GM12878 (cell line): ENCODE results near the gene TEKT2. TPM values are rescaled to one million over a fixed set of nuclear protein-coding genes. Genes with fewer than 3 reads are reported as not detected.
A peak's percentile ranks its signal among the peaks of the same experiment; 100 is the strongest.

Source experiments
- ASH2L ChIP-seq: fragments of 300-600, 200-600 bp; sonication (generic); IDR thresholded peaks from 2 replicates; pipeline ENCODE4 v1.6.1; 2017; ENCODE audit warnings: low read depth, mild to moderate bottlenecking, borderline replicate concordance
- BRCA1 ChIP-seq: IDR thresholded peaks from 2 replicates; pipeline ENCODE4 v1.6.1; 2011; ENCODE audit warnings: low read depth, low read length, improper control_type of control experiment
- CBX5 ChIP-seq: sonication (generic); IDR thresholded peaks from 2 replicates; pipeline ENCODE4 v1.6.1; 2016; ENCODE audit warnings: low read depth, moderate library complexity, mild to moderate bottlenecking, inconsistent platforms
- CEBPB ChIP-seq, 2 experiments: fragments of 150-350 bp in 1 of 2; IDR thresholded peaks; 2 replicates each; pipeline ENCODE4 v1.6.1; 2012 to 2014; ENCODE audit warnings: low read depth in 2 of 2, low read length in 2 of 2, borderline replicate concordance in 1 of 2, inconsistent platforms in 1 of 2
- FOS ChIP-seq: IDR thresholded peaks from 3 replicates; pipeline ENCODE4 v1.6.1; 2011; ENCODE audit warnings: borderline replicate concordance; ENCODE audit not compliant: insufficient read length; ENCODE audit errors: extremely low read depth
- IRF4 ChIP-seq: IDR thresholded peaks from 2 replicates; pipeline ENCODE4 v1.6.1; 2011; ENCODE audit warnings: low read depth, low read length
- JUND ChIP-seq: IDR thresholded peaks from 2 replicates; pipeline ENCODE4 v1.6.1; 2012; ENCODE audit warnings: low read depth, mild to moderate bottlenecking, low read length, improper control_type of control experiment, moderate library complexity
- MTA3 ChIP-seq: IDR thresholded peaks from 2 replicates; pipeline ENCODE4 v1.6.1; 2012; ENCODE audit warnings: low read length, inconsistent platforms, borderline replicate concordance
- NR2C2 ChIP-seq: IDR thresholded peaks from 2 replicates; pipeline ENCODE4 v1.6.1; 2011; ENCODE audit warnings: borderline replicate concordance, low read depth; ENCODE audit not compliant: control insufficient read depth, insufficient read length
- NRF1 ChIP-seq: conservative IDR thresholded peaks from 2 replicates; pipeline ENCODE4 v1.6.1; 2011; ENCODE audit warnings: mild to moderate bottlenecking, low read depth, low read length, improper control_type of control experiment
- POLR2A ChIP-seq: IDR thresholded peaks from 2 replicates; pipeline ENCODE4 v1.6.1; 2011; ENCODE audit warnings: low read depth, mild to moderate bottlenecking, low read length
- STAT1 ChIP-seq: fragments of 450-650 bp; conservative IDR thresholded peaks from 2 replicates; pipeline ENCODE4 v1.6.1; 2014; ENCODE audit warnings: antibody characterized with exemption, mild to moderate bottlenecking
- ZBED1 ChIP-seq: IDR thresholded peaks from 2 replicates; pipeline ENCODE4 v1.6.1; 2016; ENCODE audit warnings: borderline replicate concordance
- ZNF24 ChIP-seq: fragments of 450-650 bp; IDR thresholded peaks from 2 replicates; pipeline ENCODE4 v1.6.1; 2017; ENCODE audit warnings: antibody characterized with exemption, mild to moderate bottlenecking
- polyA plus RNA-seq, 11 experiments: library from polyadenylated mRNA; depleted of rRNA in 4 of 11; unstranded in 6 of 11; stranded (reverse) in 5 of 11; fragments of >200 nt; fragmentation: Nextera tagmentation in 4 of 11; fragmentation: Illumina TruSeq in 1 of 11; extraction: Ambion mirVana in 4 of 11; extraction: Trizol in 1 of 11; gene quantifications; 1 replicate in 1 of 11; 2 replicates in 10 of 11; pipeline versions ENCODE4 v1.2.1 to v1.2.3, GENCODE V29; 2011 to 2016; ENCODE audit warnings: inconsistent platforms in 2 of 11, missing spikeins in 2 of 11, low read depth in 1 of 11
- total RNA-seq, 4 experiments: library from RNA; depleted of rRNA in 3 of 4; stranded (reverse); fragments of >200 nt in 3 of 4; fragmentation: Illumina TruSeq in 1 of 4; extraction: Trizol in 1 of 4; gene quantifications; 2 replicates each; pipeline versions ENCODE4 v1.2.1 to v1.2.3, GENCODE V29; 2013 to 2021
- TF ChIP-seq, protein P1 (sequence below): fragments of 450-650 bp; IDR thresholded peaks from 2 replicates; pipeline ENCODE4 v1.6.1; 2018; ENCODE audit warnings: borderline replicate concordance, mild to moderate bottlenecking; ENCODE audit not compliant: partially characterized antibody
- TF ChIP-seq, protein P2 (sequence below): fragments of 150-350 bp; IDR thresholded peaks from 2 replicates; pipeline ENCODE4 v1.6.1; 2016; ENCODE audit warnings: low read depth, low read length

TEKT2 gene
- total and polyA plus RNA-seq, 10 of the 15 experiments (the other 5 are each of a cell fraction or from before 2014, with no cell fraction given), result 0.07 to 0.13 TPM; not detected in 8

DNA sequence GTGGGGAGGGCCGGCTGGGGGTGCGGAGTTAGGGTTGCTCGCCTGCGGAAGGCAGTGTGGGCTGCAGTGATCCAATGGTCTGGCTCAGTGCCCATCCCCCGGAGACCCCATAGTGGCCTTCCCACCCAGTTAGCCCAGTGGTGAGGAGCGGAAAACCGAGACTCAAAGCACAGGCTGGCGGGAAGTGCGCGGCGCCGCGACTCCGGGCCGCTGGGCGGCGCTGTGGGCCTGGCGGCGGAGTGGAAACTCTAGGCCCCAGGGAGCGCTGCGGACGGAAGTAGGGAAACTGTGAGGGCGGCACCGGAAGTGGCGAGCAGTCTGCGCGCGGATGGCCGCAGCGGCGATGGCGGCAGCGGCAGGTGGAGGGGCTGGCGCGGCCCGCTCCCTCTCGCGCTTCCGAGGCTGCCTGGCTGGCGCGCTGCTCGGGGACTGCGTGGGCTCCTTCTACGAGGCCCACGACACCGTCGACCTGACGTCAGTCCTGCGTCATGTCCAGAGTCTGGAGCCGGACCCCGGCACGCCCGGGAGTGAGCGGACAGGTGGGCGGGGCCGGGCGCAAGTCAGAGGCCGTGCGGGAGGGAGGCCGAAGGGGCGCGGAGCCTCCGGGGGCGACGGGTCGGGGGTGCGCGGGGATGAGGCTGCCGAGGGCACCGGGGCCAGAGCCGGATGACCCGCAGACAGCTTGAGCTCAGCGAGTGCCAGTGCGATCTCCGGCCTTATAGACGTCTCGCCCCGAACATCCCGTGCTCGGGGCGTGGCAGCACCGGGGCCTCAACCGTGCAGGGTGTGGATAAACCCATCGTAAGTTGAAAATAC lies 4.9 kb downstream of the TEKT2 start, which contains the start of gene ADPRS (continued):
- TF ChIP-seq, protein P1, sequence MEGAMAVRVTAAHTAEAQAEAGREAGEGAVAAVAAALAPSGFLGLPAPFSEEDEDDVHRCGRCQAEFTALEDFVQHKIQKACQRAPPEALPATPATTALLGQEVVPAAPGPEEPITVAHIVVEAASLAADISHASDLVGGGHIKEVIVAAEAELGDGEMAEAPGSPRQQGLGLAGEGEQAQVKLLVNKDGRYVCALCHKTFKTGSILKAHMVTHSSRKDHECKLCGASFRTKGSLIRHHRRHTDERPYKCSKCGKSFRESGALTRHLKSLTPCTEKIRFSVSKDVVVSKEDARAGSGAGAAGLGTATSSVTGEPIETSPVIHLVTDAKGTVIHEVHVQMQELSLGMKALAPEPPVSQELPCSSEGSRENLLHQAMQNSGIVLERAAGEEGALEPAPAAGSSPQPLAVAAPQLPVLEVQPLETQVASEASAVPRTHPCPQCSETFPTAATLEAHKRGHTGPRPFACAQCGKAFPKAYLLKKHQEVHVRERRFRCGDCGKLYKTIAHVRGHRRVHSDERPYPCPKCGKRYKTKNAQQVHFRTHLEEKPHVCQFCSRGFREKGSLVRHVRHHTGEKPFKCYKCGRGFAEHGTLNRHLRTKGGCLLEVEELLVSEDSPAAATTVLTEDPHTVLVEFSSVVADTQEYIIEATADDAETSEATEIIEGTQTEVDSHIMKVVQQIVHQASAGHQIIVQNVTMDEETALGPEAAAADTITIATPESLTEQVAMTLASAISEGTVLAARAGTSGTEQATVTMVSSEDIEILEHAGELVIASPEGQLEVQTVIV, result peak; percentile 43
- TF ChIP-seq NRF1 (no peak), CBX5 (no peak), ZNF24 (peak; percentile 81), CEBPB (IDR thresholded peaks at IDR 0.05; ENCODE audit: borderline replicate concordance in 1 of 2, low read depth in 2 of 2, low read length in 2 of 2) (no peak), BRCA1 (no peak), IRF4 (peak; percentile 52; the same call in 1 of the 2 replicates), MTA3 (no peak), FOS (no peak), ZBED1 (peak; percentile 54; the same call in 1 of the 2 replicates), NR2C2 (no peak), JUND (no peak; the same call in 1 of the 2 replicates), POLR2A (peak; percentile 99), STAT1 (peak; percentile 91), ASH2L (peak; percentile 97; the same call in 1 of the 2 replicates)
- TF ChIP-seq, protein P2, sequence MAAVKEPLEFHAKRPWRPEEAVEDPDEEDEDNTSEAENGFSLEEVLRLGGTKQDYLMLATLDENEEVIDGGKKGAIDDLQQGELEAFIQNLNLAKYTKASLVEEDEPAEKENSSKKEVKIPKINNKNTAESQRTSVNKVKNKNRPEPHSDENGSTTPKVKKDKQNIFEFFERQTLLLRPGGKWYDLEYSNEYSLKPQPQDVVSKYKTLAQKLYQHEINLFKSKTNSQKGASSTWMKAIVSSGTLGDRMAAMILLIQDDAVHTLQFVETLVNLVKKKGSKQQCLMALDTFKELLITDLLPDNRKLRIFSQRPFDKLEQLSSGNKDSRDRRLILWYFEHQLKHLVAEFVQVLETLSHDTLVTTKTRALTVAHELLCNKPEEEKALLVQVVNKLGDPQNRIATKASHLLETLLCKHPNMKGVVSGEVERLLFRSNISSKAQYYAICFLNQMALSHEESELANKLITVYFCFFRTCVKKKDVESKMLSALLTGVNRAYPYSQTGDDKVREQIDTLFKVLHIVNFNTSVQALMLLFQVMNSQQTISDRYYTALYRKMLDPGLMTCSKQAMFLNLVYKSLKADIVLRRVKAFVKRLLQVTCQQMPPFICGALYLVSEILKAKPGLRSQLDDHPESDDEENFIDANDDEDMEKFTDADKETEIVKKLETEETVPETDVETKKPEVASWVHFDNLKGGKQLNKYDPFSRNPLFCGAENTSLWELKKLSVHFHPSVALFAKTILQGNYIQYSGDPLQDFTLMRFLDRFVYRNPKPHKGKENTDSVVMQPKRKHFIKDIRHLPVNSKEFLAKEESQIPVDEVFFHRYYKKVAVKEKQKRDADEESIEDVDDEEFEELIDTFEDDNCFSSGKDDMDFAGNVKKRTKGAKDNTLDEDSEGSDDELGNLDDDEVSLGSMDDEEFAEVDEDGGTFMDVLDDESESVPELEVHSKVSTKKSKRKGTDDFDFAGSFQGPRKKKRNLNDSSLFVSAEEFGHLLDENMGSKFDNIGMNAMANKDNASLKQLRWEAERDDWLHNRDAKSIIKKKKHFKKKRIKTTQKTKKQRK, result no peak
- TF ChIP-seq, all 136 proteins: peak for 69
